ENCODE measurements around the gene DHX57.

GRCh38 chr2:38912619-38913018 lies 36.9 kb upstream of the DHX57 start:
- TF ChIP-seq PKNOX1 (IDR thresholded peaks at IDR 0.05) (no peak), SP1 (IDR thresholded peaks at IDR 0.05) (no peak), HDGF (IDR thresholded peaks at IDR 0.05; ENCODE audit: borderline replicate concordance) (no peak), FOXM1 (IDR thresholded peaks at IDR 0.05; ENCODE audit: borderline replicate concordance) (no peak), ARNT (IDR thresholded peaks at IDR 0.05) (no peak), SUZ12 (IDR thresholded peaks at IDR 0.05) (no peak), BHLHE40 (IDR thresholded peaks at IDR 0.05; ENCODE audit: borderline replicate concordance) (no peak), ELF4 (IDR thresholded peaks at IDR 0.05) (no peak), FOXA1 (IDR thresholded peaks at IDR 0.05) (no peak), NFRKB (IDR thresholded peaks at IDR 0.05) (no peak), FOXK2 (IDR thresholded peaks at IDR 0.05) (no peak), TARDBP (IDR thresholded peaks at IDR 0.05) (no peak), CTBP1 (IDR thresholded peaks at IDR 0.05; ENCODE audit: borderline replicate concordance) (no peak), ZNF384 (IDR thresholded peaks at IDR 0.05) (no peak)
